ENCODE measurements around the gene TUBB2A.
A peak's percentile ranks its signal among the peaks of the same experiment; 100 is the strongest.

DNA sequence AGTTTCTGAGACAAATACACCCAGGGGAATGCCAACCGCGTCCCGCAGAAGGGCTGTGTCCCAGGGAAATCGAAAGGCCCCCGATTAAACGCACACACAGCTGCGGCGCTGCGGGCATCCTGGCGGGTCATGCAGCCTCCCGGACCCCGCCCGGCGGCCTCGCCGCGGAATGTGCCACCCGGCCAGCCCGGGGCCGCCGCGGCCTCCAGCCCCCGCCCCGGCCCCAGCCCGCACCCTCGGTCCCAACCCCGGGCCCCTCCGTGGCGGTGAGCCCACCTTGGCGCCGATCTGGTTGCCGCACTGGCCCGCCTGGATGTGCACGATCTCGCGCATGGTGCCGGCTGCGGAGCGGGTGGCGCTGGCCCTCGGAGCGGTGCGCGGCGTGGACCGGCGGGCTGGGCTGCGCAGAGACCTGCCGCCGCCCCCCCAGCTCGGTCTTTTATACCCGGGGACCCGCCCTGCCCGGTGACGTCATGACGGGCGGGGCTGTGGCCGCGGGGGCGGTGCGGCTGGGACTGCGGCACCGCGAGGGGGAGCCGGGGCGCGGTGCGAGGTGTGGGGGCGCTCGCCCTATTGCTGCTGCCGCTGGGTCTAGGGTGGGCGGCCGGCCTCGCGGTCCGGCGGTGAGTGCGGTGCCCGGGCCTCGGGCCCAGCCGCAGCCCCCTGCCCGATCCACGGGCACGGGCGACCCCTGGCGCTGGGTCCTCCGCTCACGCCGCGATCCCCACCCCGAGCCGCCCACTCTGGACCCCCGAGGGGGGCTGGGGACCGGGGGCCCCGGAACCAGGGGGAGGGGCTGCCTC lies at the start of gene TUBB2A:
- TF ChIP-seq, protein P1, sequence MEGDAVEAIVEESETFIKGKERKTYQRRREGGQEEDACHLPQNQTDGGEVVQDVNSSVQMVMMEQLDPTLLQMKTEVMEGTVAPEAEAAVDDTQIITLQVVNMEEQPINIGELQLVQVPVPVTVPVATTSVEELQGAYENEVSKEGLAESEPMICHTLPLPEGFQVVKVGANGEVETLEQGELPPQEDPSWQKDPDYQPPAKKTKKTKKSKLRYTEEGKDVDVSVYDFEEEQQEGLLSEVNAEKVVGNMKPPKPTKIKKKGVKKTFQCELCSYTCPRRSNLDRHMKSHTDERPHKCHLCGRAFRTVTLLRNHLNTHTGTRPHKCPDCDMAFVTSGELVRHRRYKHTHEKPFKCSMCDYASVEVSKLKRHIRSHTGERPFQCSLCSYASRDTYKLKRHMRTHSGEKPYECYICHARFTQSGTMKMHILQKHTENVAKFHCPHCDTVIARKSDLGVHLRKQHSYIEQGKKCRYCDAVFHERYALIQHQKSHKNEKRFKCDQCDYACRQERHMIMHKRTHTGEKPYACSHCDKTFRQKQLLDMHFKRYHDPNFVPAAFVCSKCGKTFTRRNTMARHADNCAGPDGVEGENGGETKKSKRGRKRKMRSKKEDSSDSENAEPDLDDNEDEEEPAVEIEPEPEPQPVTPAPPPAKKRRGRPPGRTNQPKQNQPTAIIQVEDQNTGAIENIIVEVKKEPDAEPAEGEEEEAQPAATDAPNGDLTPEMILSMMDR (IDR thresholded peaks at IDR 0.05) = no peak
- TF ChIP-seq POLR2A (IDR thresholded peaks at IDR 0.05) = peak in 1 of 2 donors; percentile 91

Data from lower leg skin (tissue), 3 donors.